Tibial nerve (tissue), 4 donors: Measurements from ENCODE around the gene LMOD2. TPM values are rescaled to one million over a fixed set of nuclear protein-coding genes. Genes with fewer than 3 reads are reported as not detected.

ENCODE experiments used
- DNase-seq, 2 donors: peaks; one replicate each; pipeline ENCODE4 v3.0.0-alpha.2; 2019; ENCODE audit warnings: low spot score in 2 of 2
- H3K27ac ChIP-seq, 4 donors: fragments of 200-600 bp; sonication (generic) in 3 of 4; one replicate each; pipeline ENCODE4 v1.5.1; 2017 to 2019; ENCODE audit warnings: mild to moderate bottlenecking in 1 of 4
- H3K27me3 ChIP-seq, 2 donors: fragments of 200-600 bp; sonication (generic) in 1 of 2; one replicate each; pipeline versions ENCODE4 v1.5.1 to v1.6.0; 2017 to 2019
- H3K36me3 ChIP-seq, 3 donors: fragments of 200-600 bp; sonication (generic); one replicate each; pipeline ENCODE4 v1.5.1; 2018 to 2019
- H3K4me1 ChIP-seq, 4 donors: fragments of 200-600 bp; sonication (generic) in 3 of 4; one replicate each; pipeline ENCODE4 v1.5.1; 2017 to 2019
- H3K4me3 ChIP-seq, 4 donors: fragments of 200-600 bp; sonication (generic) in 3 of 4; one replicate each; pipeline ENCODE4 v1.5.1; 2017 to 2019; ENCODE audit warnings: mild to moderate bottlenecking in 1 of 4, moderate library complexity in 1 of 4
- H3K9me3 ChIP-seq, 4 donors: fragments of 200-600 bp; sonication (generic) in 3 of 4; one replicate each; pipeline ENCODE4 v1.5.1; 2017 to 2019
- CTCF ChIP-seq, 5 experiments: fragments of 200-600 bp in 3 of 5; fragments of 450-650 bp in 2 of 5; sonication (generic) in 3 of 5; IDR thresholded peaks; one replicate each; pipeline ENCODE4 v1.5.1; 2016 to 2019; ENCODE audit warnings: antibody characterized with exemption in 5 of 5, mild to moderate bottlenecking in 3 of 5, moderate library complexity in 2 of 5
- EP300 ChIP-seq, 2 donors: sonication (generic); formaldehyde crosslinking; IDR thresholded peaks; one replicate each; pipeline ENCODE4 v1.6.1; 2017; ENCODE audit warnings: antibody characterized with exemption in 2 of 2, mild to moderate bottlenecking in 1 of 2
- POLR2A ChIP-seq, 2 donors: fragments of 450-650 bp; IDR thresholded peaks; one replicate each; pipeline ENCODE4 v1.6.1; 2017; ENCODE audit warnings: antibody characterized with exemption in 2 of 2, mild to moderate bottlenecking in 2 of 2, moderate library complexity in 2 of 2
- WGBS, 2 donors: methylation state at CpG; one replicate each; pipeline ENCODE4 v1.1.5; 2018; 5-methylcytosine and 5-hydroxymethylcytosine counted together
- total RNA-seq, 4 donors: library from RNA; depleted of rRNA; stranded (reverse); fragments of >200 nt; gene quantifications; one replicate each; pipeline ENCODE4 v1.1.0, GENCODE V29; 2016

LMOD2 gene
- total RNA-seq, 4 donors from 2014 or later, result not detected

- no peaks in the 10 kb centered on the region for H3K27me3 ChIP-seq
- H3K36me3 ChIP-seq, result no peaks in the 10 kb centered on the region
- no peak overlapping the region for H3K4me3 ChIP-seq
- H3K27ac ChIP-seq, result no peak overlapping the region
- no peak for DNase-seq
- TF ChIP-seq POLR2A (IDR thresholded peaks at IDR 0.05) (no peak), CTCF (IDR thresholded peaks at IDR 0.05) (no peak), EP300 (IDR thresholded peaks at IDR 0.05) (peak in 1 of 2 donors; percentile 28)
- H3K9me3 ChIP-seq, result no peaks in the 10 kb centered on the region
- H3K4me1 ChIP-seq, result peaks cover 0 to 22% (median 2%) of the 10 kb centered on the region in 4 donors
These were observed 19.5 kb downstream of the LMOD2 start for GRCh38 chr7:123675181-123675473.

GRCh38 chr7:123677061-123677715, 21.5 kb downstream of the LMOD2 start:
- H3K9me3 ChIP-seq, result no peaks in the 10 kb centered on the region
- 90 to 92% methylated on average over 2 of the region's 2 CpGs for WGBS, 2 donors
- H3K27me3 ChIP-seq, result no peaks in the 10 kb centered on the region
- H3K36me3 ChIP-seq, result peaks cover 0 to 7% (median 0%) of the 10 kb centered on the region in 3 donors
- H3K4me3 ChIP-seq, result no peak overlapping the region
- TF ChIP-seq EP300 (IDR thresholded peaks at IDR 0.05) (no peak), POLR2A (IDR thresholded peaks at IDR 0.05) (no peak), CTCF (IDR thresholded peaks at IDR 0.05) (no peak)
- no peak for DNase-seq
- H3K4me1 ChIP-seq, result peaks cover 0 to 25% (median 2%) of the 10 kb centered on the region in 4 donors
- no peak overlapping the region for H3K27ac ChIP-seq

GRCh38 chr7:123679614-123680013, 23.9 kb downstream of the LMOD2 start:
- Histone ChIP-seq H3K27me3 (no peaks in the 10 kb centered on the region), H3K4me1 (peaks cover 0 to 23% (median 0%) of the 10 kb centered on the region in 4 donors), H3K27ac (no peak overlapping the region), H3K36me3 (peaks cover 0 to 18% (median 0%) of the 10 kb centered on the region in 3 donors), H3K9me3 (no peaks in the 10 kb centered on the region), H3K4me3 (no peak overlapping the region)
- 88 to 90% methylated on average over 3 of the region's 3 CpGs for WGBS, 2 donors
- TF ChIP-seq EP300 (IDR thresholded peaks at IDR 0.05) (no peak), POLR2A (IDR thresholded peaks at IDR 0.05) (no peak), CTCF (IDR thresholded peaks at IDR 0.05) (no peak)
- DNase-seq, result no peak

- Histone ChIP-seq H3K27me3 (no peaks in the 10 kb centered on the region), H3K9me3 (no peaks in the 10 kb centered on the region), H3K4me3 (no peak overlapping the region), H3K36me3 (peaks cover 0 to 24% (median 0%) of the 10 kb centered on the region in 3 donors), H3K27ac (no peak overlapping the region), H3K4me1 (peaks cover 0 to 13% (median 0%) of the 10 kb centered on the region in 4 donors)
- WGBS, 2 donors, result 92 to 98% methylated on average over 3 of the region's 3 CpGs
- DNase-seq, result no peak
- TF ChIP-seq POLR2A (IDR thresholded peaks at IDR 0.05), result no peak
- no peak for TF ChIP-seq CTCF (IDR thresholded peaks at IDR 0.05)
- no peak for TF ChIP-seq EP300 (IDR thresholded peaks at IDR 0.05)
These were observed 24.9 kb downstream of the LMOD2 start for GRCh38 chr7:123680580-123680979.

- no peak for DNase-seq
- H3K9me3 ChIP-seq, result no peaks in the 10 kb centered on the region
- H3K27ac ChIP-seq, result no peak overlapping the region
- peaks cover 0 to 26% (median 0%) of the 10 kb centered on the region in 3 donors for H3K36me3 ChIP-seq
- peaks cover 0 to 13% (median 0%) of the 10 kb centered on the region in 4 donors for H3K4me1 ChIP-seq
- 40 to 42% methylated on average over 2 of the region's 2 CpGs for WGBS, 2 donors
- H3K4me3 ChIP-seq, result no peak overlapping the region
- H3K27me3 ChIP-seq, result no peaks in the 10 kb centered on the region
- no peak for TF ChIP-seq EP300 (IDR thresholded peaks at IDR 0.05)
- no peak for TF ChIP-seq CTCF (IDR thresholded peaks at IDR 0.05)
- TF ChIP-seq POLR2A (IDR thresholded peaks at IDR 0.05), result no peak
These were observed 25.9 kb downstream of the LMOD2 start for GRCh38 chr7:123681561-123681960.
